ENCODE results near the gene HERC2.
"Not testable (repeated sequence)": the region's sequence is repeated elsewhere in the genome, so short reads cannot be mapped to it uniquely, and the experiment has no call there.

The HERC2 gene

DNA sequence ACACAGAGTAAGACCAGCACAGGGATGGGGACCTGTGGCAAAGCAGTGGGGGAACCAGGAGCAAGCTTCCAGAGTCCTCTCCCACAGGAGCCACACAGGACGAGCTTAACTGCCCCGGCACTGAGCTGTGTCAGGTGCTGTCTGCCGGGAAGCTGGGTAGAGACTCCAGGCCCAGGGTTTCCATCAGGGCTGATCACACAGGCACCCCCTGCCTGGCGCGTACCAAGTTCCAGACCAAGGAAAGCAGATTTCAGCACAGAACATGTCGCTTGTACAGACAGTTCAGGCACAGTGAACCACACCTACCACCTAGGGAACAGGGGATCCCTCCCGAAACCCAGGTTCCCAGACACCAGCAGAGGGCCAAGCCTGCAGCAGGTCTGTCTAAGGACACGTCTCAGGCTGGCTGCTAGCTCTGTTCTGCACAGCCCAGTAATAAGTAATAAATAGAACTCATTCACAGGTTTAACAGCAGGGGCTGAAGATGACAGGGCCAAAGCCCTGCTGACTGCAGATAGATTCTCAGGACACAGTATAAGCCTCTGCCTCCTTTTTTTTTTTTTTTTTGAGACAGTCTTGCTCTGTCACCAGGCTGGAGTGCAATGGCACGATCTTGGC is 192.6 kb downstream of the HERC2 start:
- no peak for DNase-seq

DNA sequence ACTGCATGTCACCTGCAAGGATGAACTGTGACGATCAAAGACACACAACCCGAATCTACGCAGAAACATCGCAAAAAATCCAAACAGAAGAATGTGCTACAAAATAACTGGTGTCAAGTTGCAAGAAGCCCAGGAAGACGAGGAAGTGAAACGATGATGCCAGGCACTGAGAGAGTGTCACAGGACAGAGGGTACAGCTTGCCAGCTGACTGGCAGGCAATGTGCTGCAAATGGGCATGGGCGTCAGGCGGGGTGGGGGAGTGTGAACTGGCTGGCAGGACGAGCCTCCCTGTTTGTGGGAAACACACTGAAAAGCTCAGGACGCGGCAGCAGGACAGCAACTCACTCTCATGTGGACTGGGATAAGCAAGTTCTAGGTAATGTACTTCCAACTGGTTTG is 193.9 kb downstream of the HERC2 start:
- DNase-seq = no peak

DNA sequence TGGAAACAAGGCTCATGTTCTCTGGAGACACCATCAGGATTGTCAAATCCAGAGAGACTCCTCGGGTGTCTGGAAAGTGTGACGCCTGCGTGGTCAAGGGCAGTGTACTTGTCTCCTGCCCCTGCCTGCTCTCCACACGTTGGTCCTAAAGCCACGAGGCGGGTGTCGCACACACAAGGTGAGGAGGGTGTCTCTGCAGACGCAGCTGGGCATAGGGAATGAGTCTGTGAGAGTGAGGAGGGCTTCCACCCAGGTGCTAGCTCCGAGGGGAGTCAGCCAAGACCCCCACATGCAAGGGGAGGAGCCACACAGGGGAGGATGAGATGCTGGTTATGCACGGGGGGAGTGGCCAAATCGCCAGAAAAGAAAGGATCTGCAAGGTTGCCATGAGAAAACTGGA is 194.9 kb downstream of the HERC2 start:
- no peak for DNase-seq

DNA sequence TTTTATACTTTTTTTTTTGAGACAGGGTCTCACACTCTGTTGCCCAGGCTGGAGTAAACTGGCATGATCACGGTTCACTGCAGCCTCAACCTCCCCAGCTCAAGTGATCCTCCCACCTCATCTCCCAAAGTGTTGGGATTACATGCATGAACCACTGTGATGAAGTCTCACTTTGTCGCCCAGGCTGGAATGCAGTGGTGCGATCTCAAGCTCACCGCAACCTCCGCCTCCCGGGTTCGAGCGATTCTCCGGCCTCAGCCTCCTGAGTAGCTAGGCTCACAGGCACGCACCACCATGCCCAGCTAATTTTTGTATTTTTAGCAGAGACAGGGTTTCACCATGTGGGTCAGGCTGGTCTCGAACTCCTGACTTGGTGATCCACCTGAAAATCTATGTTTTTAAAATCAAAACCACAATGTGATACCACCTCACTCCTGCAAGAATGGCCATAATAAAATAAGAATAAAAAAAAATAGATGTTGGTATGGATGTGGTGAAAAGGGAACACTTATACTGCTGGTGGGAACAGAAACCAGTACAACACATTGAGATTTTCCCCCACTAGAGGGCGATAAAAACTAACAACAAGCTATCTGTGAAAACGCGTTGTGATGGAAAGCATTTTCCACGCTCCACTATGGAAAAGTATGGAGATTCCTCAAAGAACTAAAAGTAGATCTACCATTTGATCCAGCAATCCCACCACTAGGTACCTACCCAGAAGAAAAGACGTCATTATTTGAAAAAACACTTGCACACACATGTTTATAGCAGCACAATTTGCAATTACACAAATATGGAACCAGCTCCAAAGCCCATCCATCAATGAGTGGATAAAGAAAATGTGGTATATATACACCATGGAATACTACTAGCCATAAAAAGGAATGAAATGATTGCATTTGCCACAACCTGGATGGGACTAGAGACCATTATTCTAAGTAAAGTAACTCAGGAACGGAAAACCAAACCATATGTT is 196.0 kb downstream of the HERC2 start:
- DNase-seq = no peak

DNA sequence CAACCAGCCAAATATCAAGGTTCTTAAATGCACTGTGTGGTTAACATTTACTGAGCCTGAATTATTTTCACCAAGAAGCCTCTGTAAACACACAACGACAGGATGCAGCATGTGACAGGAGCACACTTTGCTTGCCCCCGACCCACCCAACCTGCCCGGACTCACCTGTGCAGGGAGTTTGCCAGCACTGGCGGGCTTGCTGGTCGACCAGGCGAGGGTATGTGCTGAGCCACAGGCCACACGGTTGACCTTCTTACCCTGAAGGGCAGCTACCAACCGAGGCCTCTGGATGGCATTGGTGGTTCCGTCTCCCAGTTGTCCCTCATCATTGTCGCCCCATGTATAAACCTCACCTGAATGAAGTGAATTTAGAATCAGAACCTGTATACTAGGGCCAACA is 197.1 kb downstream of the HERC2 start:
- no peak for DNase-seq

DNA sequence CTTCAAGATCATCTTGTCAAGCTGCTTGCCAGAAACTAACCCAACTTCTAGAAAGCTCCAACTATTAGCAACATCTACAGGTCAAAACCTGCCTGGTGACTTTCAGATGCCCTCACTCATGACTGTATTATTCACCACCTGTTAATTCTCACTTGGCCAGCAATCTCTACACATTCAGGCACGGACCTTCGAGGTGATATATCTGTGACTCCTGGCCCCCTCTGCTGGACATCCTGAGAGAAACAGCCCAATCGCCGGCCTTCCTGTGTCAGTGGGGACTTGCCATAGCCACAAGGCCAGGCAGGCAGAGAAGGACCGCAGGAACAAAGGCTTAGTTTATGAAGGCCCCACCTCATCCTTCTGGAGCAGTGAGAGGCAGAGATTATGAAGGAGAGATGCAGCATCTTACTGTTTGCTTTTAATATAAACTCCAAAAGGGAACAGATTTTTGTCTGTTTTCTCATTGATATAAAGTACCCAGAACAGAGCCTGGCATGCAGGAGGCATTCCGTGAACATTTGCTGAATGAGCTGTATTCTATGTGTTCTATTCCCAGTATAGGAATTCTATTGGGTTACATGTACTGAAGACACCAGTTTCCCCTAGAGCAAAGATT is 198.5 kb downstream of the HERC2 start:
- DNase-seq = peak; percentile 14

DNA sequence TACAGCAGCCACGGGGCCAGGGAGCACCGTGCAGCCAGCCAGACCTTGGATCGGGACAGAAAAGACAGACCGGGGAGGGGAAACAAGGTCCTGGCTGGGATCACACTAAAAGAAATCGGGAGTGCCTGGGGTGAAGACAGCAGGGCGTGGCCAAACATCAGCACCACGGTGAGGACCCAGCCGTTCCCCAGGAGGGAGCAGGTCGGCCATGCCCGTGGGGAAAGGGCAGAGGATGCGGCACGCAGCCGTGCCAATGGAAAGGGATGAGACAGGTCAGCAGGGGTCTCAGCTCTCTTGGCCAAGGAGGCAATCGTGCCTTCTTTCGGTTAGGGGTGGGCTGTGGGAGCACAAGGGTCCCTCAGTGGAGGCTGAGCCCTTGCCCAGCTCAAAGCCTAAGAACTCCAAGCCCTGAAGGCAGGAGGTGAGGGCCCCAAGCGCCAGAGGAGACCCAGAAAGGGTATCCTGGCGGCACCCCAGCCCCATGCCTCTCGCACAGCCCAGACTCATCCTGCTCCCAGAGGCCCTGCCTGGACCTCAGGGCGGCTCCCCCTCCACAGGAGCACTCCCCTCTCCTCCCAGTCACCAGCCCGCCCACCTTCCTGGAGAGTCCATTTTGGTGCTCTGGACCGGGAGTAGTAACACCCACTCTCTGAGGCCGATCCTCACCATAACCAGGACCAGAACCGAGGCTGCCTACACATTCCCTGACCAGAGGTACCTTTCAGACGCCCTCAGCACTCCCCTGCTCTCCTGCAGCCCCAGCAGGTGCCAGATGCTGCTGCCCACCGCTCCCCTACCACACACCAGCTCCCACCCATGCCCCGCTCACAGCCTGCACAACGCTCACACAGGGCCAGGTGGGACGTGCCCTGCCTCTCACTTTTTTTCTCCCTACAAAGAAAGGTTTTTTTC is 199.7 kb downstream of the HERC2 start:
- DNase-seq = no peak

DNA sequence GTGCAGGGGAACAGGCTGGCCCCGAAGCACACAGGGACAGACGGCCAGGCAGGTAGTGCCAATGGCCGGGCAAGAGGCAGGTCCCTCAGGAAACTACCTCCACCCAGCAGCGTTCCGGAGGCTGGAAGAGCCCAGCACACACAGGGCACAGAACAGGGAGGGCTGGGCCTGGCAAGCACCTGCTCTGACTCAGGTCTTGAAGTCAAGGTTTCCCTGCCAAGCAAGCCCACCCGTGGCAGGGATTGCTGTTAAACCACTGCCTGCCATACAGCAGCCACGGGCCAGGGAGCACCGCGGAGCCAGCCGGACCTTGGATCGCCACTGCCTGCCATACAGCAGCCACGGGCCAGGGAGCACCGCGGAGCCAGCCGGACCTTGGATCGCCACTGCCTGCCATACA is 200.4 kb downstream of the HERC2 start:
- DNase-seq = not testable (repeated sequence)

DNA sequence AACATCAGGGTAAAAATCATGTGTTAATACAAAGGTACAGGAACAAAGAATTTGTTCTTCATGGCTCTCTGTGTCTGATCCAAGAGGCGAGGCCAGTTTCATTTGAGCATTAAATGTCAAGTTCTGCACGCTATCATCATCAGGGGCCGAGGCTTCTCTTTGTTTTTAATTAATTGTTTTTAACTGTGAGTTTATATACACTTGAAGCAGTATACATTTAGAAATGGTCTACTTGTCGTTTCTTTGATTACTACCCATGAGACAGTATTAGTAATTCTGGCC is 201.7 kb downstream of the HERC2 start:
- no peak for DNase-seq

DNA sequence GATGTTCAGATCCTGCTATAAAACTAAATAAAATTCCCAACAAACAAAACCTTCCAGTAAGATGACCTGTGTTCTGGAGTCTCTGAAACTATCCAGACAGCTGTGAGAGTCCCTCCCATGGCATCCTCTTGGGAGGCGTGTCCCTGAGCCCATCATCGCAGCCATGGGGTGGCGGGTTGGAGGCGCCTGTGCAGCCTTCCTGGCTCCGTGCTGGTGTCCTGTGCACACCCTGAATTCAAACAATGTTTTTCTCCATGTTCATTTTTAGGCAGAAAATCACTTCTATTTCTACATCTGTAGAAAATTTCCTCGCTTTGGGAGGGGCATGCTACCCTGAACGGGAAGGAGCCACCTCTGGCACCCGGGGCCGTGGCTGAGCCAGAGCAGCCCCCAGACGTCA is 203.4 kb downstream of the HERC2 start:
- DNase-seq = no peak

DNA sequence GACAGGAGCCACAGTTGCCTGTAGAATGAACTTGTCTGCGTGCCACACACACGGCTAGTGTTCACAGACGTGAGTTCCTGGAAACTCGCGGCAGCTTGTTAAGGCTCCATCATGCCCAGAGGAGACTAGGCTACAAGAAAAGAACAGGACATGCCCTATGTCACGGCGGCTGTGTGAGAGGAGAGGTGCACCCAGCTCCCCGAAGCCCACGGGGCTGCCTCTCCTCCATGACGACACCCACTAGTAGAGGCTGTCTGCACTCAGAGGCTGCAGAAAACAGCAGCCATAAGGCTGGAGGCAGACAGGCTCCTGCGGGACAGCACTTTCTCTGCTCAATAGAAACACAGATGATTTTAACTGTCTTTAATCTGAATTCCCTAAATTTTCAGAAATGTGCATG is 203.9 kb downstream of the HERC2 start:
- DNase-seq = no peak

DNA sequence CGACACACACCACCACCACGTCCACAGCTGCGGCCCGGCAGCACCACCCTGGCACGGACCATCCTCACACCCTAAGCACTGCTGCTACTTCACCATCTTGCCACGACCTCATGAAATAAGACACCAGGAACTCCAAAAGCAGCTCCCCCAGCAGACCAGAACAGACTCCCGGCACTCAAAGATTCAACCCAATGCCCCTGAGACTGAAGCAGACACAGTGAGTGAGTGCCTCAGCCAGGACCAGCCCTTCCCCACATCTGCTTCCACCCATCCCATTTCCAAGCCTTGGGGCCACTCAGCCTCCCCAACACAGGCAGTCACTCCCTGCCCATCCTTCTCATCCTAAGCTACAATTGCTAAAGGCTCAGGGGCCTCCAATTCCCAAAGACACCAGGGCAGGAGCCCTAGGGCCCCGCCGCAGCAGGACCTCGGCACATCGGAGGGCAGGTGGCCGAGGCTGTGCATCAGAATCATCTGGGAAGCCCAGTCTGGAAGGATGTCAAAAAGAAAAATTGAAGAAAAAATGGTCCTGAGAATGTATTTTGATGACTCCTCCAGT is 204.5 kb downstream of the HERC2 start:
- no peak for DNase-seq

DNA sequence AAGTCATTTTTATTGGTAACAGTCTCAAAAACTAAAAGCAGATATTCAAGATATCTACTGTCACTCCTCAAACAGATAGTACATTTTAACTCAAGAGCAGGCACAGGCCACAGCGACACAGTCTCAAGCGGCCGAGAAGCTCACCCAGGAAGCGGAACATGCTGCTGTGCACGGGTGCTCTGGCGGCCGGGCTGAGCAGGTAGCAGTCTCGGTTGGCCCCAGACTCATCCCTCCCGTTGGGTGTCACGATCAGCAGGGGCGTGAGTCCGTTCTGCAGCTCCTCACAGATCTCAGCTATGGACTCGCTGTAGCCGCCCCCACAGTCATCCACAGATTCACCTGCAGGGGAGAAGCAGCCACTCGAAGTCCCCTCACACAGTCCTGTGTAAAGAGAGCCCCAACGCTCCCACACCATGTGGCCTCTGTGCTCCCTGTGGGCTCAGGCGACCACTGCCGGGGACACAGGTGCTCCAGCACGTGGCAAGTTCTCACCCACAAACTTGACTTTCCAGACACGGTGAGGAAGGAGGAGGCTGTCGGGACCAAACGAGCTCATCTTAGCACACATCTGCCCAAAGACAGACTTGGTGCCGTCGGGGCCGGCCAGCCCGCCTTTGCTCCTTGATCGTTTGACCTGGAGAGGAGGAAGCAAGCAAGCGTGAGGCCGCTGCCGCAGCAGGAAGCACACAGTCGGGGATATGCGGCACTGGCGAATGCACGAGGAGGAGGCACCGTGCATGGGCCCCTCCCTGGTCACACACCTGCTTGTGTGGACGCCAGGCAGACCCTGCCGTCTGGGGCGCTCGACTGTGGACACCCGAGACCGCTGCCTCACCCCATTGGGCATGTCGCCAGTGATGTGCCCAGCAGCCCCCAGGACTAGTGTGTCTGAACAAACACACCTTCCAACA is 205.2 kb downstream of the HERC2 start:
- no peak for DNase-seq

DNA sequence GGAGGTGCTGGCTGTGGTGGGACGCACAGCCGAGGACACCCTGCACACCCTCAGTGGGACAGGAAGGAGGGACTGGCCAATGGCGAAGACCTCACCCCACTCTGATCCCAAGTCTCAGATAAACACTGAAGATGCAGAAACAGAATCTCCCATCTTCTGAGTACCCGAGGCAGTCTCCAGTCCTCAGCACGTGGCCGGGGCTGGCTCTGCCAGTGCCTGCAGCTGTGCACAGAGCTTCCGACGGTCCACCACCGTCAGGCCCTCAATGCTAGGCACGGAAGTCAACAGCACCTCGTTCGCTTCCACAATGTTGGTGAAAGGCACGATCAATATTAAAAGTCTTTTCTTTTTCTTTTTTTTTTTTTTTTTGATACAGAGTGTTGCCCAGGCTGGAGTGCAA is 206.1 kb downstream of the HERC2 start:
- no peak for DNase-seq

DNA sequence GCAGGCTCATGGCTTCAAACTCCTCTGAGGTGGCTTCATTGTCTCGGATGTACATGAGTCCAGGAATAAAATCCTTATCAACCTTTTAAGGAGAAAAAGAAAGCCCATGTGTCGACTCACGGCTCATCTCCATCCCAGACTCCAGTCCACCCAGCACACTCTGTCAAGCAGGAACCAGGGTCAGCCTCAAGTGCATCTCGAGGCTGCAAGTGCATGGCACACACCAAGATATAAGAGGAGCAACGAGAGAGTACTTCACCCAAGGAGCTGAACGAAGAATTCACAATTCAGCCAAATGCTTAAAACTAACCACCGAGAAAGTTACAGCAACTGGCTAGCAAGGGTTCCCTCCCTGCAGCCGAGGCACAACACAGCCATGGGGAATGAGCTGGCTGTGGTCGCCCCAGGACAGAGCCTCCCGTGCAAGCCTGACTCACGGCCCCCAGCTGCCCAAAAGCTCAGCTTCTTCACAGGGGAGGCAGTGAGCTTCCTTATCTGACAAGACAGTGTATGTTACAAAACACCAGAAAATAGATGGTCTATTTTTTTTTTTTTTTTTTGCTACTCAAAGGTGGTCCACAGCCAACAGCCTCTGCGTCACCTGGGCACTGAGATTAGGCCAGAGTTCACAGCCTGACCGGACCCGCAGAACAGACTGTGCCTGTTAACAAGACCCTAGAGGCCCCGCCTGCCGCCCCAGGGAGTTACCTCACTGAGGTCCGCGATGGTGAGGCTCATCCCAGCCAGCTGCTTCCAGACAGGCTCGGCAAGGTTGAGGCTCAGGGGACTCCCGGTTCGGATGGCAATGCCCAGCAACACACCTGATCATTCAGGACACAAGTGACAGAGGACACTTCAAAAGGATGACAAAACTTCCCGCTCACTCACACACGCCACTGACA is 207.0 kb downstream of the HERC2 start:
- DNase-seq = no peak

DNA sequence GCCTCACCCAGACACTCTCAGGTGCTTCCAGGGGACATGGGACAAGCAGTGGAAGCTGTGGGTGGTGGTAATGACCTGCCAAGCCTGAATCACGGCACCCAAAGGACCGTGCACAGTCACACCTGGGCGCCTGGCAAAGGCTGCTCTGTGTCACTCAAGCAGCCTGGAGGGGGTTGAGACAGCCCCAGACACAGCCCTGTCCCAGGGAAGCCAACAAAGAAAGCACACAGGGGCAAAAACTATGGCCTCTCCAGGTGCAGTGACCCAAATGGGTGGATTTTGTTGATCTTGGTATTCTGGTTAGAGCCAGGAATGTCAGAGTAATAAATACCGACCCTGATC is 207.9 kb downstream of the HERC2 start:
- no peak for DNase-seq

DNA sequence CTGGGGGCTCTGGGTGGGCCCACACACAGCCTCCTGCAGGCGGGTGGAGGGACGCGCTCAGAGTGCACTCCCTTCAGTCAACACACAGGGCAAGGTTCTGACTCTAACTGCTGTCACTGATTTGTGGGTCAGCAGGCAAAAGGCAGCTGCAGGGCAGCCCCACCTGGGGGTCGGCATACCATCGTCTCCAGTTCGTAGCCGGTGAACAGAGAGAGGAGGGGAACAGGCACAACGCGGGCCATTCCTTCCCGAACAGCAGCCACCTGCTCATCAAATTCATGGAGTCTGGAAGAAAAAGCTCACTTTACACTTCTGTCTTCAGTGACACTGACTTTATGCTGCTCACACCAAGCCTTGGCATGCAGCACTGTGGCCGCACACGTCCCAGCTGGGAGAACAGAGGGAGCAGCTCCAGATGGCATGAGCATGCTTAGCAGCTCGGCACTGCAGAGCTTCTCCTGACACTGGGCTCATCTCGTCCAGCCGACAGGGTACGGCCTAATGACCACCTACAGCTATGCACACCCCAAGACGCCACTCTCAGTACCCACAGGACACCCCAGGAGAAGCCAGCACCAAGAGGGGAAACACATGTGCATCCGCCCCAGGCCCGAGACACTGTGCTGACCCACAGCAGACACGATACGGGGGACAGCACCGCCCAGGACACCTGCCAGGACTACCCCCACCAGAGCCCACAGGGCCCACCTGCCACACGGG is 208.4 kb downstream of the HERC2 start:
- DNase-seq = no peak

DNA sequence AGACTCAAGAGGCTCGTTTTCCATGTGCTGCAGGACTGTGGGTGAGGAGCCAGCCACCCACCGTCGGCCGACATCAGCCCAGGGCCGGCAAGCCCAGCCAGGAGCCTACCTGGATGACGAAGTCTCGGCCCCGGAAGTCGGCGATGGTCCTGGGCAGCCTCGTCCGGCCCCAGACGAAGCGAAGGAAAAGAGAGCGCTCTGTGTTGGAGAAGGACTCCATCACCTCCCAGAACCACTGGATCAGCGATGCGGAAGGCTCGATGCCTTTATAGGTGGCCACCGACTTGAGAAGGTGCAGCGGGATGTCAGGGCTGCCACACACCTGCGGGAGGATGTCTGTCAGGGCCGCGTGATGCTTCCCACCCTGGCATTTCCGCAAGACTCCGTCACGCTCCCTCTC is 209.0 kb downstream of the HERC2 start:
- no peak for DNase-seq

DNA sequence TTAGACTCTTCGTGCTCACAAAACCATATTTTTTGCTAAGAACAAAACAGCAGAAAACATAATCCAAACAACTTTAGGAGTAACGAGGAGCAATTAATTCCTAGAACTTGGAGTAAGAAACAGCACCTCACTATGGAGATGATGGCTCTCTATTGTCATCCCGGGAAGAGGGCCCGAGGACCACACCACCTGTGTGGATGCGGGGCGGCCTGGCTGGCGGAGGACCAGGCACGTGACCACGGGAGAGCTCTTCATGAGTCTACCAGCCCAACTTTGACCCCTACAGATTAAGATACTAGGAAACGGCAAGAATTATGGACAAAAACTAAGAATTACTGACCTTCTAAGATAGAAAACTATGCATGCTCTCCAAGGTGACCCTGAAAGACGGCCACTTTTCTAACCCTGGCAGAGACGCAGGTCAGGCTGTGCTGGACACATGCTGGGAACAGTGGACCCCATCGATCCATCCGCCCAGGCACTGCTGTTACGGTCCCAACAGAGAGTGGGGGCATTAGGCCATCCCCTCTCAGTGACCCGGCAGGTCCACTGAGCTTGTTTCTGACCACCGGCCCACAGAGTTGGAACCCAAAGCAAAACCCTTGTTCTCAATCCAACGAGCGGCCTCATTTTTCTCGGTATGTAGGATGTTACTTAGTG is 209.7 kb downstream of the HERC2 start:
- no peak for DNase-seq
